Keratinocyte (primary cell): Measurements from ENCODE around the gene ATXN7. TPM values are rescaled to one million over a fixed set of nuclear protein-coding genes. Genes with fewer than 3 reads are reported as not detected.

Experiments
- DNase-seq: peaks from one replicate; pipeline ENCODE4 v3.0.0-alpha.2; 2011; ENCODE audit warnings: low read depth, missing footprints, low spot score
- FAIRE-seq: peaks from 2 replicates; lab custom pipeline; 2011; peaks lifted over from hg19 to GRCh38; lab: Jason Lieb, UNC
- H2AFZ ChIP-seq: 2 replicates; pipeline ENCODE4 v1.6.0; 2012; ENCODE audit warnings: low read length, control low read depth, inconsistent platforms; ENCODE audit not compliant: control insufficient read depth
- H3K27ac ChIP-seq: 2 replicates; pipeline ENCODE4 v1.5.1; 2011; ENCODE audit warnings: low read length; ENCODE audit not compliant: control insufficient read depth, insufficient read depth
- H3K27me3 ChIP-seq: 3 replicates; pipeline ENCODE4 v1.6.0; 2011; ENCODE audit warnings: low read length; ENCODE audit not compliant: control insufficient read depth, insufficient read depth; ENCODE audit errors: extremely low read depth
- H3K36me3 ChIP-seq, 2 experiments: 2 replicates in 1 of 2; 3 replicates in 1 of 2; pipeline ENCODE4 v1.5.1; 2011; ENCODE audit warnings: low read length in 2 of 2, mild to moderate bottlenecking in 1 of 2; ENCODE audit not compliant: control insufficient read depth in 2 of 2, insufficient read depth in 2 of 2; ENCODE audit errors: extremely low read depth in 1 of 2
- H3K4me1 ChIP-seq: 3 replicates; pipeline ENCODE4 v1.5.1; 2011; ENCODE audit warnings: low read length; ENCODE audit not compliant: control insufficient read depth, insufficient read depth; ENCODE audit errors: extremely low read depth
- H3K4me2 ChIP-seq: 3 replicates; pipeline ENCODE4 v1.6.0; 2011; ENCODE audit warnings: low read depth, low read length; ENCODE audit not compliant: control insufficient read depth, insufficient read depth; ENCODE audit errors: extremely low read depth
- H3K4me3 ChIP-seq, 3 experiments: fragments of 200-600 bp in 1 of 3; sonication (generic) in 1 of 3; 2 replicates in 2 of 3; 3 replicates in 1 of 3; pipeline ENCODE4 v1.5.1; 2011 to 2016; ENCODE audit warnings: low read length in 3 of 3, mild to moderate bottlenecking in 3 of 3, control low read depth in 2 of 3, inconsistent platforms in 1 of 3, low read depth in 1 of 3, mixed read lengths in 1 of 3, mixed run types in 1 of 3, moderate library complexity in 1 of 3; ENCODE audit not compliant: control insufficient read depth in 2 of 3, insufficient read depth in 2 of 3; ENCODE audit errors: extremely low read depth in 1 of 3
- H3K79me2 ChIP-seq: 2 replicates; pipeline ENCODE4 v1.6.0; 2012; ENCODE audit warnings: low read length; ENCODE audit not compliant: control insufficient read depth, insufficient read depth
- H3K9ac ChIP-seq: 3 replicates; pipeline ENCODE4 v1.6.0; 2011; ENCODE audit warnings: low read length; ENCODE audit not compliant: control insufficient read depth, insufficient read depth; ENCODE audit errors: extremely low read depth
- H3K9me1 ChIP-seq: 3 replicates; pipeline ENCODE4 v1.6.0; 2011; ENCODE audit warnings: low read length; ENCODE audit not compliant: control insufficient read depth, insufficient read depth; ENCODE audit errors: extremely low read depth
- H3K9me3 ChIP-seq: 2 replicates; pipeline ENCODE4 v1.5.1; 2012; ENCODE audit warnings: low read depth, low read length; ENCODE audit not compliant: control insufficient read depth
- H4K20me1 ChIP-seq: 3 replicates; pipeline ENCODE4 v1.6.0; 2011; ENCODE audit warnings: low read length; ENCODE audit not compliant: control insufficient read depth, insufficient read depth; ENCODE audit errors: extremely low read depth
- EZH2 ChIP-seq: IDR thresholded peaks from one replicate; pipeline ENCODE4 v1.6.1; 2012; ENCODE audit warnings: inconsistent platforms, mild to moderate bottlenecking, low read length, moderate library complexity
- dilution Hi-C: fragments of 300-500 bp; cut with MboI; formaldehyde crosslinking; loops from one replicate; pipeline ENCODE4 v1.7.0; 2020; ENCODE audit warnings: low sequenced_read_pairs; ENCODE audit not compliant: extremely low pct_ligation_motif_present
- polyA plus RNA-seq, 5 experiments: library from polyadenylated mRNA; depleted of rRNA in 3 of 5; stranded (reverse) in 3 of 5; stranded (forward) in 1 of 5; unstranded in 1 of 5; fragments of >200 nt; gene quantifications; 1 replicate in 1 of 5; 2 replicates in 3 of 5; 3 replicates in 1 of 5; pipeline versions ENCODE4 v1.2.1 to v1.2.3, GENCODE V29; 2011 to 2012; ENCODE audit warnings: missing spikeins in 2 of 5, low read depth in 1 of 5, low replicate concordance in 1 of 5
- TF ChIP-seq, protein P1 (sequence below), 3 experiments: IDR thresholded peaks in 1 of 3; conservative IDR thresholded peaks in 1 of 3; optimal IDR thresholded peaks in 1 of 3; 2 replicates in 2 of 3; 3 replicates in 1 of 3; pipeline versions ENCODE3 to v1.5.1; 2011; ENCODE audit warnings: low read length in 3 of 3, mild to moderate bottlenecking in 3 of 3, moderate library complexity in 2 of 3, control low read depth in 1 of 3, inconsistent platforms in 1 of 3; ENCODE audit not compliant: insufficient read depth in 2 of 3; ENCODE audit errors: extremely low read depth in 1 of 3

Gene ATXN7
- polyA plus RNA-seq, 1 donor (not counting 4 experiments of a cell fraction or from before 2014, with no cell fraction given): 8.8 TPM

GRCh38 chr3:64033069-64033468 is 169.4 kb downstream of the ATXN7 start:
- no peaks in the 10 kb centered on the region for H4K20me1 ChIP-seq
- TF ChIP-seq EZH2: no peak
- TF ChIP-seq, protein P1, sequence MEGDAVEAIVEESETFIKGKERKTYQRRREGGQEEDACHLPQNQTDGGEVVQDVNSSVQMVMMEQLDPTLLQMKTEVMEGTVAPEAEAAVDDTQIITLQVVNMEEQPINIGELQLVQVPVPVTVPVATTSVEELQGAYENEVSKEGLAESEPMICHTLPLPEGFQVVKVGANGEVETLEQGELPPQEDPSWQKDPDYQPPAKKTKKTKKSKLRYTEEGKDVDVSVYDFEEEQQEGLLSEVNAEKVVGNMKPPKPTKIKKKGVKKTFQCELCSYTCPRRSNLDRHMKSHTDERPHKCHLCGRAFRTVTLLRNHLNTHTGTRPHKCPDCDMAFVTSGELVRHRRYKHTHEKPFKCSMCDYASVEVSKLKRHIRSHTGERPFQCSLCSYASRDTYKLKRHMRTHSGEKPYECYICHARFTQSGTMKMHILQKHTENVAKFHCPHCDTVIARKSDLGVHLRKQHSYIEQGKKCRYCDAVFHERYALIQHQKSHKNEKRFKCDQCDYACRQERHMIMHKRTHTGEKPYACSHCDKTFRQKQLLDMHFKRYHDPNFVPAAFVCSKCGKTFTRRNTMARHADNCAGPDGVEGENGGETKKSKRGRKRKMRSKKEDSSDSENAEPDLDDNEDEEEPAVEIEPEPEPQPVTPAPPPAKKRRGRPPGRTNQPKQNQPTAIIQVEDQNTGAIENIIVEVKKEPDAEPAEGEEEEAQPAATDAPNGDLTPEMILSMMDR (optimal IDR thresholded peaks at IDR 0.05 in 1 of 3, IDR thresholded peaks at IDR 0.05 in 1 of 3, conservative IDR thresholded peaks at IDR 0.05 in 1 of 3; ENCODE audit: extremely low read depth in 1 of 3, insufficient read depth in 2 of 3, low read length in 3 of 3): no peak
- no peak overlapping the region for H2AFZ ChIP-seq
- no peaks in the 10 kb centered on the region for H3K9me1 ChIP-seq
- H3K27ac ChIP-seq: no peak overlapping the region
- H3K27me3 ChIP-seq: no peaks in the 10 kb centered on the region
- no peaks in the 10 kb centered on the region for H3K36me3 ChIP-seq
- no peak overlapping the region for H3K4me3 ChIP-seq
- no peak overlapping the region for H3K4me2 ChIP-seq
- dilution Hi-C loops: no loop called here
- H3K79me2 ChIP-seq: no peaks in the 10 kb centered on the region
- peaks cover 7% of the 10 kb centered on the region for H3K4me1 ChIP-seq
- no peak for FAIRE-seq
- no peak for DNase-seq
- no peak overlapping the region for H3K9ac ChIP-seq
- H3K9me3 ChIP-seq: no peaks in the 10 kb centered on the region

GRCh38 chr3:64037084-64037483 is 173.4 kb downstream of the ATXN7 start:
- TF ChIP-seq EZH2: no peak
- TF ChIP-seq, protein P1 (optimal IDR thresholded peaks at IDR 0.05 in 1 of 3, IDR thresholded peaks at IDR 0.05 in 1 of 3, conservative IDR thresholded peaks at IDR 0.05 in 1 of 3; ENCODE audit: extremely low read depth in 1 of 3, insufficient read depth in 2 of 3, low read length in 3 of 3): no peak
- H3K4me1 ChIP-seq: peaks cover 2% of the 10 kb centered on the region
- no peaks in the 10 kb centered on the region for H4K20me1 ChIP-seq
- no peak overlapping the region for H3K27ac ChIP-seq
- no peaks in the 10 kb centered on the region for H3K9me1 ChIP-seq
- H3K79me2 ChIP-seq: no peaks in the 10 kb centered on the region
- no peaks in the 10 kb centered on the region for H3K36me3 ChIP-seq
- DNase-seq: no peak
- dilution Hi-C loops: no loop called here
- H3K4me2 ChIP-seq: no peak overlapping the region
- no peak for FAIRE-seq
- no peak overlapping the region for H3K9ac ChIP-seq
- no peaks in the 10 kb centered on the region for H3K9me3 ChIP-seq
- H2AFZ ChIP-seq: no peak overlapping the region
- no peak overlapping the region for H3K4me3 ChIP-seq
- peaks cover 4% of the 10 kb centered on the region for H3K27me3 ChIP-seq
